Tibial nerve (tissue), 4 donors: ENCODE results near the gene TRPM8. TPM values are rescaled to one million over a fixed set of nuclear protein-coding genes. Genes with fewer than 3 reads are reported as not detected.

ENCODE experiments used
- DNase-seq, 2 donors: peaks; one replicate each; pipeline ENCODE4 v3.0.0-alpha.2; 2019; ENCODE audit warnings: low spot score in 2 of 2
- H3K27ac ChIP-seq, 4 donors: fragments of 200-600 bp; sonication (generic) in 3 of 4; one replicate each; pipeline ENCODE4 v1.5.1; 2017 to 2019; ENCODE audit warnings: mild to moderate bottlenecking in 1 of 4
- H3K27me3 ChIP-seq, 2 donors: fragments of 200-600 bp; sonication (generic) in 1 of 2; one replicate each; pipeline versions ENCODE4 v1.5.1 to v1.6.0; 2017 to 2019
- H3K36me3 ChIP-seq, 3 donors: fragments of 200-600 bp; sonication (generic); one replicate each; pipeline ENCODE4 v1.5.1; 2018 to 2019
- H3K4me1 ChIP-seq, 4 donors: fragments of 200-600 bp; sonication (generic) in 3 of 4; one replicate each; pipeline ENCODE4 v1.5.1; 2017 to 2019
- H3K4me3 ChIP-seq, 4 donors: fragments of 200-600 bp; sonication (generic) in 3 of 4; one replicate each; pipeline ENCODE4 v1.5.1; 2017 to 2019; ENCODE audit warnings: mild to moderate bottlenecking in 1 of 4, moderate library complexity in 1 of 4
- H3K9me3 ChIP-seq, 4 donors: fragments of 200-600 bp; sonication (generic) in 3 of 4; one replicate each; pipeline ENCODE4 v1.5.1; 2017 to 2019
- EP300 ChIP-seq, 2 donors: sonication (generic); formaldehyde crosslinking; IDR thresholded peaks; one replicate each; pipeline ENCODE4 v1.6.1; 2017; ENCODE audit warnings: antibody characterized with exemption in 2 of 2, mild to moderate bottlenecking in 1 of 2
- POLR2A ChIP-seq, 2 donors: fragments of 450-650 bp; IDR thresholded peaks; one replicate each; pipeline ENCODE4 v1.6.1; 2017; ENCODE audit warnings: antibody characterized with exemption in 2 of 2, mild to moderate bottlenecking in 2 of 2, moderate library complexity in 2 of 2
- WGBS, 2 donors: methylation state at CpG; one replicate each; pipeline ENCODE4 v1.1.5; 2018; 5-methylcytosine and 5-hydroxymethylcytosine counted together
- total RNA-seq, 4 donors: library from RNA; depleted of rRNA; stranded (reverse); fragments of >200 nt; gene quantifications; one replicate each; pipeline ENCODE4 v1.1.0, GENCODE V29; 2016
- TF ChIP-seq, protein P1 (sequence below), 5 experiments: fragments of 200-600 bp in 3 of 5; fragments of 450-650 bp in 2 of 5; sonication (generic) in 3 of 5; IDR thresholded peaks; one replicate each; pipeline ENCODE4 v1.5.1; 2016 to 2019; ENCODE audit warnings: antibody characterized with exemption in 5 of 5, mild to moderate bottlenecking in 3 of 5, moderate library complexity in 2 of 5

The TRPM8 gene
- total RNA-seq, 4 donors from 2014 or later = not detected

DNA sequence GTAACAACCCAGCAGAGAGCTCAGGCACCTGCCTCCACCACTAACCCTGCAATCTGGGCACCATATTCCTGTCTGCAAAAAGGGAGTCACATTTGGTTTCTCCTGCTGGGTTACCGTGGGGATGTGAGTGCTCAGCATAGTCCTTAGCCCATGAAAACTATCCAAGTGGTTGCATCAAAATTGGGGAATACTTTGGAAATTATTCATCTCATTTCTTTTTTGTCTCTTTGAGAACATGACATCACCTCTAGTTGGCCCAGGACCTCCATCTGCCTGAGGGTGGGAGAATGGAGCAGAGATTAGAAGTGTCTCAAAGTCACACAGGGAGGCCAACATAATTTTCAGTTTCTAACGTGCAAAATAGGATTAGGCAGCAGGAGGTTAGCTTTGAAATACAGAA, 114.0 kb downstream of the TRPM8 start:
- TF ChIP-seq, protein P1, sequence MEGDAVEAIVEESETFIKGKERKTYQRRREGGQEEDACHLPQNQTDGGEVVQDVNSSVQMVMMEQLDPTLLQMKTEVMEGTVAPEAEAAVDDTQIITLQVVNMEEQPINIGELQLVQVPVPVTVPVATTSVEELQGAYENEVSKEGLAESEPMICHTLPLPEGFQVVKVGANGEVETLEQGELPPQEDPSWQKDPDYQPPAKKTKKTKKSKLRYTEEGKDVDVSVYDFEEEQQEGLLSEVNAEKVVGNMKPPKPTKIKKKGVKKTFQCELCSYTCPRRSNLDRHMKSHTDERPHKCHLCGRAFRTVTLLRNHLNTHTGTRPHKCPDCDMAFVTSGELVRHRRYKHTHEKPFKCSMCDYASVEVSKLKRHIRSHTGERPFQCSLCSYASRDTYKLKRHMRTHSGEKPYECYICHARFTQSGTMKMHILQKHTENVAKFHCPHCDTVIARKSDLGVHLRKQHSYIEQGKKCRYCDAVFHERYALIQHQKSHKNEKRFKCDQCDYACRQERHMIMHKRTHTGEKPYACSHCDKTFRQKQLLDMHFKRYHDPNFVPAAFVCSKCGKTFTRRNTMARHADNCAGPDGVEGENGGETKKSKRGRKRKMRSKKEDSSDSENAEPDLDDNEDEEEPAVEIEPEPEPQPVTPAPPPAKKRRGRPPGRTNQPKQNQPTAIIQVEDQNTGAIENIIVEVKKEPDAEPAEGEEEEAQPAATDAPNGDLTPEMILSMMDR (IDR thresholded peaks at IDR 0.05) = no peak
- TF ChIP-seq POLR2A (IDR thresholded peaks at IDR 0.05) = no peak
- TF ChIP-seq EP300 (IDR thresholded peaks at IDR 0.05) = no peak

DNA sequence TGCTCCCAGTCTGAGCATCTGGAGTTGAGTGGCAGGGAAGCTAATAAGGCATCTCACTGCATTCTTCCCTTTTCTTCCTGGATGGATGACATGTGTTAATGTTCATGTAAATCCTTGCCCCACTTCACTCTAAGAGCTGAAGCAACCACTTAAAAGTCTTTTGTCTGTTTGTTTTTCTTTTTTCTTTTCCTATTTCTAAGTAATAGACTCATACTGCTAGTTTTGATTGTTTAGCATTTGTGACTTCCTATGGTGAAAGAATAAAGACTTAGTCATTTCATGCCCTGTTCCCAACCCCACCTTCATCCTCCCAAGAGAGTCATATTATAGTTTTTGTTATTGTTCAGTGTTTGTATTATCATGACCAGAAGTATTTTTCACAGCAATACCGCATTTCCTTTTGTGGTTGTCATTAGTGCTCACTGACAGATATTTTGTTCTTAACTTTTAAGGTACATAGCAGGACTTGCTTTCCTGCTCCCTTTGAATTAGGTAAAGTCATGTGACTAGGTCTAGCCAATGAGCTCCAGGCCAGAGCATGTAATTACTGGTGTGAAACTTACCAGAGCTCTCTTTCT, 115.2 kb downstream of the TRPM8 start:
- Histone ChIP-seq H3K4me1 (no peaks in the 10 kb centered on the region), H3K27ac (no peak overlapping the region), H3K9me3 (peaks cover 0 to 36% (median 6%) of the 10 kb centered on the region in 4 donors), H3K27me3 (no peaks in the 10 kb centered on the region), H3K4me3 (no peak overlapping the region), H3K36me3 (no peaks in the 10 kb centered on the region)
- DNase-seq = no peak
- TF ChIP-seq POLR2A (IDR thresholded peaks at IDR 0.05) (no peak), EP300 (IDR thresholded peaks at IDR 0.05) (no peak)
- TF ChIP-seq, protein P1 (IDR thresholded peaks at IDR 0.05) = no peak
- WGBS, 2 donors = 57 to 67% methylated on average over 1 of the region's 1 CpG

More for the DNA sequence above, 114.0 kb downstream of the TRPM8 start:
- H3K4me1 ChIP-seq = peaks cover 0 to 3% (median under 1%) of the 10 kb centered on the region in 4 donors
- H3K27ac ChIP-seq = no peak overlapping the region
- H3K4me3 ChIP-seq = no peak overlapping the region
- H3K36me3 ChIP-seq = no peaks in the 10 kb centered on the region
- 46 to 49% methylated on average over 2 of the region's 2 CpGs for WGBS, 2 donors
- no peaks in the 10 kb centered on the region for H3K27me3 ChIP-seq
- peaks cover 0 to 26% (median 6%) of the 10 kb centered on the region in 4 donors for H3K9me3 ChIP-seq
- no peak for DNase-seq

DNA sequence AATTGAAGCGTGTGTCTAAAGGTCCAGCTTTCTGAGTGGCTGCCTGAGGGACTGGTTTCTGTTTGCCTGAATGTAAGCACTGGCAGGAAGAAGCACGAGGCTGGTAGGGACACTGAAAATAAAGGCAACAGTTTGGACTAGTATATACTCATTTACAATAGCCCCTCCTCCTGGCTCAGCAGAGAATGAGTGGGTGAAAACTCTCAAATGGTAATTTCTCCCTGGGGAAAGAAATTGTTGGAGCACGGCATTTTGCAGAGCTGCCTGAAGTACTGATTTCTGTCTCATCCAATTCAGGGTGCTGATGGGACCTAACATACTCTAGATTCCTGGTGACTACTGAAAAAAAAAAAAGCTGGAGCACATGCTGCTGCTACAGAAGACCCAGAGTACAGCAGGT, 116.0 kb downstream of the TRPM8 start:
- TF ChIP-seq EP300 (IDR thresholded peaks at IDR 0.05) (no peak), POLR2A (IDR thresholded peaks at IDR 0.05) (no peak)
- TF ChIP-seq, protein P1 (IDR thresholded peaks at IDR 0.05) = no peak
- WGBS, 2 donors = 59 to 63% methylated on average over 3 of the region's 3 CpGs
- Histone ChIP-seq H3K36me3 (no peaks in the 10 kb centered on the region), H3K9me3 (peaks cover 0 to 39% (median 6%) of the 10 kb centered on the region in 4 donors), H3K4me3 (no peak overlapping the region), H3K4me1 (no peaks in the 10 kb centered on the region), H3K27me3 (no peaks in the 10 kb centered on the region), H3K27ac (no peak overlapping the region)
- DNase-seq = no peak

DNA sequence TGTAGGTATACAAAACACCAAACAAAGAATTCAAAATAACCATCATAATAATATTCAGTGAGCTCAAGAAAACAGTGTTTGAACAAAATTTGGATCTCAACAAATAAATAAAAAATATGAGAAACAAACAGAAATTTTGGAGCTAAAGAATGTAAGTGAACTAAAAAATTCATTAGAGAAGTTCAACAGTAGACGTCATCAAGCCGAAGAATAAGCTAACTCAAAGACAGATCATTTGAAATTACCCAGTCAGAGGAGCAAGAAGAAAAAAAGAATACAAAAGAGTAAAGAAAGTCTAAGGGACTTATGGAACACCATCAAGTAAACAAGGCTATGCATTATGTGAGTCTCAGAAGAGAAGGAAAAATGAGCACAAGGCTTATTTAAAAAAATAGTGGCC, 116.7 kb downstream of the TRPM8 start:
- WGBS, 2 donors = 65 to 88% methylated on average over 2 of the region's 2 CpGs
- no peak overlapping the region for H3K4me3 ChIP-seq
- H3K36me3 ChIP-seq = no peaks in the 10 kb centered on the region
- no peak overlapping the region for H3K27ac ChIP-seq
- TF ChIP-seq EP300 (IDR thresholded peaks at IDR 0.05) (no peak), POLR2A (IDR thresholded peaks at IDR 0.05) (no peak)
- TF ChIP-seq, protein P1 (IDR thresholded peaks at IDR 0.05) = no peak
- H3K9me3 ChIP-seq = peaks cover 0 to 39% (median 6%) of the 10 kb centered on the region in 4 donors
- H3K4me1 ChIP-seq = no peaks in the 10 kb centered on the region
- H3K27me3 ChIP-seq = no peaks in the 10 kb centered on the region
- DNase-seq = no peak

DNA sequence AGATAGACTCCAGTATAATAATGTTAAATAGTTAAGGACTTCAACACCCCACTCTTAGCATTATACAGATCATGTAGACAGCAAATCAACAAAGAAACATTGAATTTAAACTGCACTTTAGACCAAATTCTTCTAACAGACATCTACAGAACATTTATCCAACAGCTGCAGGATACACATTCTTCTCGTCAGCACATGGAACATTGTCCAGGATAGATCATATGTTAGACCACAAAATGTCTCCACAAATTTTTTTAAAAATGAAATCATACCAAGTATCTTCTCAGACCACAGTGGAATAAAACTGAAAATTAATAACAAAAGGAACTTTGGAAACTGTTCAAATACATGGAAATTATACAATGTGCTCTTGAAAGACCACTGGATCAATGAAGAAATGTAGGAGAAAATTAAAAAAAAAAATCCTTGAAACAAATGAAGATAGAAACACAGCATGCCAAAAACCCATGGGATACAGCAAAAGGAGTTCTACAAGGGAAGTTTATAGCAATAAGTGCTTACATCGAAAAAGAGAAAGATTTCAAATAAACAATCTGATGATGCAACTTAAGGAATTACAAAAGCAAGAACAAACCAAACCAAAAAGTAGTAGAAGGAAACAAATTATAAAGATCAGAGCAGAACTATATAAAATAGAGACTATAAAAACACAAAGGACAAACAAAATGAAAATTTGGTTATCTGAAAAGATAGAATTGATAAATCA, 121.1 kb downstream of the TRPM8 start:
- WGBS, 2 donors = 70 to 71% methylated on average over 2 of the region's 2 CpGs
- Histone ChIP-seq H3K4me1 (no peaks in the 10 kb centered on the region), H3K27me3 (no peaks in the 10 kb centered on the region), H3K36me3 (no peaks in the 10 kb centered on the region), H3K27ac (no peak overlapping the region), H3K4me3 (no peak overlapping the region), H3K9me3 (peaks cover 0 to 35% (median 6%) of the 10 kb centered on the region in 4 donors)
- TF ChIP-seq EP300 (IDR thresholded peaks at IDR 0.05) (no peak), POLR2A (IDR thresholded peaks at IDR 0.05) (no peak)
- TF ChIP-seq, protein P1 (IDR thresholded peaks at IDR 0.05) = no peak
- no peak for DNase-seq
